ENCODE data around the gene KLF15. TPM values are rescaled to one million over a fixed set of nuclear protein-coding genes. Genes with fewer than 3 reads are reported as not detected.

KLF15 gene
- total and polyA plus RNA-seq, 2 experiments from 2014 or later = 3.5 to 19.8 TPM

GRCh38 chr3:126300761-126301481 lies 56.3 kb downstream of the KLF15 start:
- Mint-ChIP-seq H3K27me3 (ENCODE audit: insufficient read depth, low read depth, poor library complexity) (peaks cover 3% of the 10 kb centered on the region), H3K36me3 (ENCODE audit: low read depth) (peaks cover 4% of the 10 kb centered on the region; the same call in 2 of the 3 replicates), H3K4me1 (no peaks in the 10 kb centered on the region; the same call in 2 of the 3 replicates), H3K27ac (no peak overlapping the region), H3K9me3 (peaks cover 18% of the 10 kb centered on the region; the same call in 2 of the 3 replicates), H3K4me3 (no peak overlapping the region)
- ATAC-seq (no peak), DNase-seq (ENCODE audit: low spot score) (peak; percentile 21)
- Histone ChIP-seq H2AFZ (peak overlapping the region; percentile 86), H3K9me2 (ENCODE audit: insufficient read depth) (no peaks in the 10 kb centered on the region), H3F3A (replicated peaks; ENCODE audit: low read depth) (no peaks in the 10 kb centered on the region), H3K79me2 (replicated peaks; ENCODE audit: insufficient read depth) (no peaks in the 10 kb centered on the region), H3K27me3 (ENCODE audit: insufficient read depth) (no peaks in the 10 kb centered on the region), H3K27ac (ENCODE audit: low read depth) (no peak overlapping the region), H3K4me1 (ENCODE audit: insufficient read depth) (no peaks in the 10 kb centered on the region), H3K36me3 (ENCODE audit: insufficient read depth) (0 out of 2 replicates have a peak, but pooled peaks cover 7% of the 10 kb centered on the region), H3K4me2 (no peak overlapping the region), H3K4me3 (no peak overlapping the region), H4K20me1 (replicated peaks; ENCODE audit: insufficient read depth) (no peaks in the 10 kb centered on the region)
- TF ChIP-seq ZNF331 (CRISPR knock-in tag; IDR thresholded peaks at IDR 0.05; ENCODE audit: low read depth) (no peak), JUNB (IDR thresholded peaks at IDR 0.05; ENCODE audit: unreplicated experiment) (no peak), CTCF (conservative IDR thresholded peaks at IDR 0.05; ENCODE audit: low read depth in 2 of 2) (no peak), ETS1 (IDR thresholded peaks at IDR 0.05) (no peak), ZNF114 (CRISPR knock-in tag; IDR thresholded peaks at IDR 0.05) (no peak), EZH2 (IDR thresholded peaks at IDR 0.05; ENCODE audit: low read depth, unreplicated experiment) (no peak), POLR2AphosphoS5 (IDR thresholded peaks at IDR 0.05; ENCODE audit: low read depth) (no peak), REST (IDR thresholded peaks at IDR 0.05; ENCODE audit: unreplicated experiment) (no peak), STAT1 (IDR thresholded peaks at IDR 0.05; ENCODE audit: unreplicated experiment) (no peak), CREB1 (CRISPR knock-in tag; IDR thresholded peaks at IDR 0.05; ENCODE audit: low read depth) (no peak), NANOG (IDR thresholded peaks at IDR 0.05; ENCODE audit: borderline replicate concordance) (no peak), EZH2phosphoT487 (IDR thresholded peaks at IDR 0.05; ENCODE audit: unreplicated experiment) (no peak)
- TF ChIP-seq, protein P1, sequence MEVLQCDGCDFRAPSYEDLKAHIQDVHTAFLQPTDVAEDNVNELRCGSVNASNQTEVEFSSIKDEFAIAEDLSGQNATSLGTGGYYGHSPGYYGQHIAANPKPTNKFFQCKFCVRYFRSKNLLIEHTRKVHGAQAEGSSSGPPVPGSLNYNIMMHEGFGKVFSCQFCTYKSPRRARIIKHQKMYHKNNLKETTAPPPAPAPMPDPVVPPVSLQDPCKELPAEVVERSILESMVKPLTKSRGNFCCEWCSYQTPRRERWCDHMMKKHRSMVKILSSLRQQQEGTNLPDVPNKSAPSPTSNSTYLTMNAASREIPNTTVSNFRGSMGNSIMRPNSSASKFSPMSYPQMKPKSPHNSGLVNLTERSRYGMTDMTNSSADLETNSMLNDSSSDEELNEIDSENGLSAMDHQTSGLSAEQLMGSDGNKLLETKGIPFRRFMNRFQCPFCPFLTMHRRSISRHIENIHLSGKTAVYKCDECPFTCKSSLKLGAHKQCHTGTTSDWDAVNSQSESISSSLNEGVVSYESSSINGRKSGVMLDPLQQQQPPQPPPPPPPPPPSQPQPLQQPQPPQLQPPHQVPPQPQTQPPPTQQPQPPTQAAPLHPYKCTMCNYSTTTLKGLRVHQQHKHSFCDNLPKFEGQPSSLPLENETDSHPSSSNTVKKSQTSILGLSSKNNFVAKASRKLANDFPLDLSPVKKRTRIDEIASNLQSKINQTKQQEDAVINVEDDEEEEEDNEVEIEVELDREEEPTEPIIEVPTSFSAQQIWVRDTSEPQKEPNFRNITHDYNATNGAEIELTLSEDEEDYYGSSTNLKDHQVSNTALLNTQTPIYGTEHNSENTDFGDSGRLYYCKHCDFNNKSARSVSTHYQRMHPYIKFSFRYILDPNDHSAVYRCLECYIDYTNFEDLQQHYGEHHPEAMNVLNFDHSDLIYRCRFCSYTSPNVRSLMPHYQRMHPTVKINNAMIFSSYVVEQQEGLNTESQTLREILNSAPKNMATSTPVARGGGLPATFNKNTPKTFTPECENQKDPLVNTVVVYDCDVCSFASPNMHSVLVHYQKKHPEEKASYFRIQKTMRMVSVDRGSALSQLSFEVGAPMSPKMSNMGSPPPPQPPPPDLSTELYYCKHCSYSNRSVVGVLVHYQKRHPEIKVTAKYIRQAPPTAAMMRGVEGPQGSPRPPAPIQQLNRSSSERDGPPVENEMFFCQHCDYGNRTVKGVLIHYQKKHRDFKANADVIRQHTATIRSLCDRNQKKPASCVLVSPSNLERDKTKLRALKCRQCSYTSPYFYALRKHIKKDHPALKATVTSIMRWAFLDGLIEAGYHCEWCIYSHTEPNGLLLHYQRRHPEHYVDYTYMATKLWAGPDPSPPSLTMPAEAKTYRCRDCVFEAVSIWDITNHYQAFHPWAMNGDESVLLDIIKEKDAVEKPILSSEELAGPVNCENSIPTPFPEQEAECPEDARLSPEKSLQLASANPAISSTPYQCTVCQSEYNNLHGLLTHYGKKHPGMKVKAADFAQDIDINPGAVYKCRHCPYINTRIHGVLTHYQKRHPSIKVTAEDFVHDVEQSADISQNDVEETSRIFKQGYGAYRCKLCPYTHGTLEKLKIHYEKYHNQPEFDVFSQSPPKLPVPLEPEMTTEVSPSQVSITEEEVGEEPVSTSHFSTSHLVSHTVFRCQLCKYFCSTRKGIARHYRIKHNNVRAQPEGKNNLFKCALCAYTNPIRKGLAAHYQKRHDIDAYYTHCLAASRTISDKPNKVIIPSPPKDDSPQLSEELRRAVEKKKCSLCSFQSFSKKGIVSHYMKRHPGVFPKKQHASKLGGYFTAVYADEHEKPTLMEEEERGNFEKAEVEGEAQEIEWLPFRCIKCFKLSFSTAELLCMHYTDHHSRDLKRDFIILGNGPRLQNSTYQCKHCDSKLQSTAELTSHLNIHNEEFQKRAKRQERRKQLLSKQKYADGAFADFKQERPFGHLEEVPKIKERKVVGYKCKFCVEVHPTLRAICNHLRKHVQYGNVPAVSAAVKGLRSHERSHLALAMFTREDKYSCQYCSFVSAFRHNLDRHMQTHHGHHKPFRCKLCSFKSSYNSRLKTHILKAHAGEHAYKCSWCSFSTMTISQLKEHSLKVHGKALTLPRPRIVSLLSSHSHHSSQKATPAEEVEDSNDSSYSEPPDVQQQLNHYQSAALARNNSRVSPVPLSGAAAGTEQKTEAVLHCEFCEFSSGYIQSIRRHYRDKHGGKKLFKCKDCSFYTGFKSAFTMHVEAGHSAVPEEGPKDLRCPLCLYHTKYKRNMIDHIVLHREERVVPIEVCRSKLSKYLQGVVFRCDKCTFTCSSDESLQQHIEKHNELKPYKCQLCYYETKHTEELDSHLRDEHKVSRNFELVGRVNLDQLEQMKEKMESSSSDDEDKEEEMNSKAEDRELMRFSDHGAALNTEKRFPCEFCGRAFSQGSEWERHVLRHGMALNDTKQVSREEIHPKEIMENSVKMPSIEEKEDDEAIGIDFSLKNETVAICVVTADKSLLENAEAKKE (CRISPR knock-in tag; IDR thresholded peaks at IDR 0.05) = no peak
